SK-N-MC (cell line): Measurements from ENCODE around the gene CAPN12.

Source experiments
- EZH2 ChIP-seq: fragments of 200-600 bp; sonication (generic); IDR thresholded peaks from one replicate; pipeline ENCODE4 v1.6.1; 2017; ENCODE audit warnings: antibody characterized with exemption
- FOXP2 ChIP-seq: optimal IDR thresholded peaks from 2 replicates; pipeline ENCODE3; 2011; ENCODE audit warnings: mild to moderate bottlenecking, moderate library complexity; ENCODE audit not compliant: insufficient read depth; ENCODE audit errors: extremely low read length, control extremely low read depth

DNA sequence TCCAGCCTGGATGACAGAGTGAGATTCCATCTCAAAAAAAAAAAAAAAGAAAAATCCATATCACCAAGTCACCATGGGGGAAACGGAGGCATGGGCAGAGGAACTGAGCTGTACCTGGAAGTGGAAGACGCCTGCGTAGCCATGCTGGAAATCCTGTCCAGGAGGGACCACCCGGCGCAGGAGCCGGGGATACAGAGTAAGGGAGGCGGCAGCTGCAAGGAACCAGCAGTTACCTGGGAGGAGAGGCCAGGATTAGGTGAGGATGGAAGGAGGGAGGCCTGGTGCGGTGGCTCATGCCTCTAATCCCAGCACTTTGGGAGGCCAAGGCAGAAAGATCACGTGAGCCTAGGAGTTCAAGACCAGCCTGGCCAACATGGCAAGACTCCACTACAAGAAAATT is 2.0 kb downstream of the CAPN12 start:
- no peak for TF ChIP-seq FOXP2
- no peak for TF ChIP-seq EZH2
